HepG2 (cell line): ENCODE measurements around the gene DPM2. TPM values are rescaled to one million over a fixed set of nuclear protein-coding genes. Genes with fewer than 3 reads are reported as not detected.

Experiments
- AGO2 ChIP-seq: fragments of 200-400 bp; formaldehyde crosslinking; optimal IDR thresholded peaks from 2 replicates; pipeline ENCODE3; 2017; ENCODE audit warnings: mild to moderate bottlenecking, low read depth, low read length, moderate library complexity
- E2F1 ChIP-seq: sonication (generic); formaldehyde crosslinking; IDR thresholded peaks from 2 replicates; pipeline ENCODE4 v1.5.0; 2020; ENCODE audit warnings: missing genetic modification reagents
- HBP1 ChIP-seq: IDR thresholded peaks from 2 replicates; pipeline ENCODE4 v1.6.1; 2016; ENCODE audit warnings: low read depth, control low read depth
- MLLT10 ChIP-seq: sonication (generic); formaldehyde crosslinking; IDR thresholded peaks from 2 replicates; pipeline ENCODE4 v1.4.0; 2020; ENCODE audit warnings: missing genetic modification reagents
- NFE2L2 ChIP-seq: fragments of 150-350 bp; IDR thresholded peaks from 2 replicates; pipeline ENCODE4 v1.6.1; 2014; ENCODE audit warnings: low read length
- PCBP2 ChIP-seq: fragments of 200-400 bp; formaldehyde crosslinking; optimal IDR thresholded peaks from 2 replicates; pipeline ENCODE3; 2018; ENCODE audit warnings: low read length, low read depth; ENCODE audit not compliant: poor library complexity, severe bottlenecking
- POLR2A ChIP-seq, 2 experiments: IDR thresholded peaks; 2 replicates each; pipeline ENCODE4 v1.6.1; 2011; ENCODE audit warnings: low read depth in 2 of 2, low read length in 2 of 2, mild to moderate bottlenecking in 1 of 2, moderate library complexity in 1 of 2; ENCODE audit not compliant: insufficient read depth in 1 of 2
- RFX3 ChIP-seq: IDR thresholded peaks from 2 replicates; pipeline ENCODE4 v1.6.1; 2016; ENCODE audit warnings: missing biosample characterization, missing genetic modification reagents
- TCF7 ChIP-seq: sonication (generic); IDR thresholded peaks from 2 replicates; pipeline ENCODE4 v1.6.1; 2016; ENCODE audit warnings: antibody characterized with exemption, low read depth
- ZKSCAN8 ChIP-seq: IDR thresholded peaks from 2 replicates; pipeline ENCODE4 v1.6.1; 2016; ENCODE audit warnings: borderline replicate concordance, missing genetic modification reagents, missing compliant biosample characterization
- ZNF362 ChIP-seq: sonication (generic); formaldehyde crosslinking; IDR thresholded peaks from 2 replicates; pipeline ENCODE4 v1.4.0; 2020; ENCODE audit warnings: missing genetic modification reagents, mild to moderate bottlenecking, borderline replicate concordance
- ZNF512 ChIP-seq: sonication (generic); formaldehyde crosslinking; IDR thresholded peaks from 2 replicates; pipeline ENCODE4 v1.4.0; 2020; ENCODE audit warnings: mild to moderate bottlenecking, missing genetic modification reagents
- ZSCAN29 ChIP-seq: sonication (generic); formaldehyde crosslinking; conservative IDR thresholded peaks from 2 replicates; pipeline ENCODE4 v1.4.0; 2020; ENCODE audit warnings: mild to moderate bottlenecking, missing genetic modification reagents
- polyA plus RNA-seq, 8 experiments: library from polyadenylated mRNA; depleted of rRNA in 3 of 8; stranded (reverse) in 7 of 8; unstranded in 1 of 8; fragments of >200 nt; fragmentation: Illumina TruSeq in 4 of 8; extraction: Trizol in 4 of 8; gene quantifications; 2 replicates each; pipeline versions ENCODE4 v1.2.1 to v1.2.3, GENCODE V29; 2011 to 2016; ENCODE audit warnings: low read depth in 4 of 8, missing spikeins in 1 of 8, mixed read lengths in 1 of 8; ENCODE audit not compliant: insufficient read depth in 1 of 8
- total RNA-seq, 5 experiments: library from RNA; depleted of rRNA; stranded (reverse); fragments of >200 nt; fragmentation: Illumina TruSeq; extraction: Trizol; gene quantifications; 2 replicates each; pipeline ENCODE4 v1.2.3, GENCODE V29; 2016; ENCODE audit warnings: low read depth in 1 of 5
- TF ChIP-seq, protein P1 (sequence below): sonication (generic); formaldehyde crosslinking; IDR thresholded peaks from 2 replicates; pipeline ENCODE4 v1.4.0; 2020; ENCODE audit warnings: low read depth, missing genetic modification reagents
- TF ChIP-seq, protein P2 (sequence below): IDR thresholded peaks from 2 replicates; pipeline ENCODE4 v1.6.1; 2016; ENCODE audit warnings: mild to moderate bottlenecking, missing biosample characterization, missing genetic modification reagents
- TF ChIP-seq, protein P3 (sequence below): sonication (generic); formaldehyde crosslinking; IDR thresholded peaks from 2 replicates; pipeline ENCODE4 v1.4.0; 2020; ENCODE audit warnings: missing genetic modification reagents

Gene DPM2
- total and polyA plus RNA-seq, 2 of the 13 experiments (the other 11 are each of a cell fraction or from before 2014, with no cell fraction given): 24.8 to 35.3 TPM

DNA sequence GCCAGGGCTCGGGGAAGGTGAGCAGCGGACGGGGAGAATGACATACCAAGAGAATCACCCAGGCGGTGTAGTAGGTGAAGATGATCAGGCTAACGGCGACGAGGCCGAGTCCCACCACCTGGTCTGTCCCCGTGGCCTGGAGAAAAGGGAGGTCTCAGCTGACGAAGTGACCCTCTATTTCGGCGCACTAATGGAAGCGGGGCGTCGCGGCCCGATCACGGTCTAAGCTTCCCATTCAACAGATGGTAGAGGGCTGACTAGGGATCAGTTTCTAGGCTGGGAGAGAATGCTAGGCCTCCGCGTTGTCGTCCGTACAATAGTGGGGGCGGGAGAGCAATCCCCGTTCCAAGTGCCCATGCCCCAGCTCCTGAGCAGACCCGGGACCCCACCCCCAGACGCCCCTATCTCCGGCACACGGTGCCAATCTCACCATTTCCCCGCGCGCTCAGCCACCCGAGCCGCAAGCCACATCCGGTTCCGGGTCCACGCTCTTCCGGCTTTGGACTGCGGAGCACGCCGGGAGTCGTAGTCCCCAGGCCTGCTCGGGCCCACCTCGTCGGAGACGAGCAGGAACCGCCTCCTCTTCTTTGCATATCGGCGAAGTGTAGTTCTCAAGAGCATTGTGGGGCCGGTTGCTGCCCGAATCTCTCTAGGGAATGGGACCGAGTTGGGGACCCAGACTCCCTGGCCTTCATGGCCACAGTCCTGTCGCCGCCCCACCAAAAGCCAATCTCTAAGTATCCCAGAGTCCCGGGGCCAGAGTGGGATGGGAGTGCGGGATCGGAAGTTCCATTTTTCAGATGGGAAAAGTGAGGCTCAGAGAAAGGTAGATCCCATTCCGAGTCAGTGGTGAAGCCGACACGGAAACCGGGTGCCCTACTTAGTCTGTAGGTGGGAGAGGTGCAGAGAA lies at the start of gene DPM2 (continued):
- TF ChIP-seq, protein P1, sequence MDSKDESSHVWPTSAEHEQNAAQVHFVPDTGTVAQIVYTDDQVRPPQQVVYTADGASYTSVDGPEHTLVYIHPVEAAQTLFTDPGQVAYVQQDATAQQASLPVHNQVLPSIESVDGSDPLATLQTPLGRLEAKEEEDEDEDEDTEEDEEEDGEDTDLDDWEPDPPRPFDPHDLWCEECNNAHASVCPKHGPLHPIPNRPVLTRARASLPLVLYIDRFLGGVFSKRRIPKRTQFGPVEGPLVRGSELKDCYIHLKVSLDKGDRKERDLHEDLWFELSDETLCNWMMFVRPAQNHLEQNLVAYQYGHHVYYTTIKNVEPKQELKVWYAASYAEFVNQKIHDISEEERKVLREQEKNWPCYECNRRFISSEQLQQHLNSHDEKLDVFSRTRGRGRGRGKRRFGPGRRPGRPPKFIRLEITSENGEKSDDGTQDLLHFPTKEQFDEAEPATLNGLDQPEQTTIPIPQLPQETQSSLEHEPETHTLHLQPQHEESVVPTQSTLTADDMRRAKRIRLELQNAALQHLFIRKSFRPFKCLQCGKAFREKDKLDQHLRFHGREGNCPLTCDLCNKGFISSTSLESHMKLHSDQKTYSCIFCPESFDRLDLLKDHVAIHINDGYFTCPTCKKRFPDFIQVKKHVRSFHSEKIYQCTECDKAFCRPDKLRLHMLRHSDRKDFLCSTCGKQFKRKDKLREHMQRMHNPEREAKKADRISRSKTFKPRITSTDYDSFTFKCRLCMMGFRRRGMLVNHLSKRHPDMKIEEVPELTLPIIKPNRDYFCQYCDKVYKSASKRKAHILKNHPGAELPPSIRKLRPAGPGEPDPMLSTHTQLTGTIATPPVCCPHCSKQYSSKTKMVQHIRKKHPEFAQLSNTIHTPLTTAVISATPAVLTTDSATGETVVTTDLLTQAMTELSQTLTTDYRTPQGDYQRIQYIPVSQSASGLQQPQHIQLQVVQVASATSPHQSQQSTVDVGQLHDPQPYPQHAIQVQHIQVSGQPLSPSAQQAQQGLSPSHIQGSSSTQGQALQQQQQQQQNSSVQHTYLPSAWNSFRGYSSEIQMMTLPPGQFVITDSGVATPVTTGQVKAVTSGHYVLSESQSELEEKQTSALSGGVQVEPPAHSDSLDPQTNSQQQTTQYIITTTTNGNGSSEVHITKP: no peak
- TF ChIP-seq E2F1 (CRISPR knock-in tag): peak; percentile 81; the same call in 1 of the 2 replicates
- TF ChIP-seq MLLT10 (CRISPR knock-in tag): no peak
- TF ChIP-seq ZNF362 (CRISPR knock-in tag): no peak
- TF ChIP-seq HBP1: no peak
- no peak for TF ChIP-seq RFX3 (CRISPR knock-in tag)
- TF ChIP-seq ZNF512 (CRISPR knock-in tag): no peak
- TF ChIP-seq POLR2A (IDR thresholded peaks at IDR 0.05; ENCODE audit: insufficient read depth in 1 of 2, low read depth in 2 of 2, low read length in 2 of 2): peak; percentile 50 to 71
- no peak for TF ChIP-seq NFE2L2
- TF ChIP-seq AGO2: peak; percentile 93
- TF ChIP-seq PCBP2: no peak
- TF ChIP-seq, protein P2, sequence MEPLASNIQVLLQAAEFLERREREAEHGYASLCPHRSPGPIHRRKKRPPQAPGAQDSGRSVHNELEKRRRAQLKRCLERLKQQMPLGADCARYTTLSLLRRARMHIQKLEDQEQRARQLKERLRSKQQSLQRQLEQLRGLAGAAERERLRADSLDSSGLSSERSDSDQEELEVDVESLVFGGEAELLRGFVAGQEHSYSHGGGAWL (CRISPR knock-in tag): no peak
- no peak for TF ChIP-seq ZKSCAN8
- TF ChIP-seq, protein P3, sequence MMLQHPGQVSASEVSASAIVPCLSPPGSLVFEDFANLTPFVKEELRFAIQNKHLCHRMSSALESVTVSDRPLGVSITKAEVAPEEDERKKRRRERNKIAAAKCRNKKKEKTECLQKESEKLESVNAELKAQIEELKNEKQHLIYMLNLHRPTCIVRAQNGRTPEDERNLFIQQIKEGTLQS (CRISPR knock-in tag): no peak
- no peak for TF ChIP-seq ZSCAN29 (CRISPR knock-in tag)
- TF ChIP-seq TCF7: no peak
